Ovary (tissue), 9 donors: Measurements from ENCODE around the gene TP73. TPM values are rescaled to one million over a fixed set of nuclear protein-coding genes. Genes with fewer than 3 reads are reported as not detected.

ENCODE experiments used
- DNase-seq, 5 donors: peaks; one replicate each; pipeline ENCODE4 v3.0.0-alpha.2; 2019 to 2020
- H3K27ac ChIP-seq, 2 donors: fragments of 200-600 bp; one replicate each; pipeline versions ENCODE4 v1.5.1 to v1.8.0; 2019 to 2022
- H3K27me3 ChIP-seq: fragments of 200-600 bp; one replicate; pipeline ENCODE4 v1.8.0; 2022
- H3K36me3 ChIP-seq: fragments of 200-600 bp; sonication (generic); one replicate; pipeline ENCODE4 v1.5.1; 2019
- H3K4me1 ChIP-seq: one replicate; pipeline ENCODE4 v1.8.1; 2013; ENCODE audit warnings: mild to moderate bottlenecking, moderate library complexity; ENCODE audit not compliant: insufficient read depth
- H3K4me3 ChIP-seq: fragments of 200-600 bp; sonication (generic); one replicate; pipeline ENCODE4 v1.5.1; 2017
- H3K9me3 ChIP-seq, 2 donors: fragments of 200-600 bp in 1 of 2; sonication (generic) in 1 of 2; one replicate each; pipeline versions ENCODE4 v1.5.1 to v1.8.1; 2013 to 2019; ENCODE audit warnings: mild to moderate bottlenecking in 1 of 2, moderate library complexity in 1 of 2
- EP300 ChIP-seq: sonication (generic); formaldehyde crosslinking; IDR thresholded peaks from one replicate; pipeline ENCODE4 v1.6.1; 2017; ENCODE audit warnings: antibody characterized with exemption
- POLR2A ChIP-seq: fragments of 450-650 bp; IDR thresholded peaks from one replicate; pipeline ENCODE4 v1.6.1; 2017; ENCODE audit warnings: antibody characterized with exemption, mild to moderate bottlenecking, moderate library complexity
- WGBS, 3 donors: extraction: QIAGEN DNeasy Blood & Tissue Kit in 1 of 3; methylation state at CpG; one replicate each; pipeline versions ENCODE4 v1.1.5 to v1.1.7; 2013 to 2017; 5-methylcytosine and 5-hydroxymethylcytosine counted together
- intact Hi-C, 4 donors: fragments of 100-400 bp; cut with DNase I; formaldehyde crosslinking; loops; one replicate each; pipeline versions ENCODE4 v1.11.0 to v1.15.1; 2022 to 2023
- polyA plus RNA-seq, 2 donors: library from polyadenylated mRNA; stranded (reverse); fragments of 200-250 nt in 1 of 2; fragments of 350-450 nt in 1 of 2; fragmentation: Illumina TruSeq in 1 of 2; extraction: RNeasy Lipid Tissue Mini Kit (QIAGEN cat#74804) in 1 of 2; gene quantifications; one replicate each; pipeline ENCODE4 v1.2.3, GENCODE V29; 2013 to 2014
- total RNA-seq, 7 donors: library from RNA; depleted of rRNA in 2 of 7; stranded (reverse); fragments of >200 nt in 2 of 7; fragmentation: NEBNext Ultra II Directional in 3 of 7; extraction: Animal tissue kit (Norgen Biotek cat#: 25700) in 3 of 7; gene quantifications; one replicate each; pipeline versions ENCODE4 v1.1.0 to v1.2.4, GENCODE V29; 2016 to 2023
- TF ChIP-seq, protein P1 (sequence below), 3 donors: fragments of 450-650 bp in 2 of 3; fragments of 200-600 bp in 1 of 3; IDR thresholded peaks; one replicate each; pipeline versions ENCODE4 v1.5.1 to v1.8.0; 2016 to 2022; ENCODE audit warnings: antibody characterized with exemption in 3 of 3, mild to moderate bottlenecking in 1 of 3
- donor health status: DM: no; HTN: no; CAD: no; lungs with moderate emphysema.
- donor health status: DM: no; HTN: no; CAD: no.
- donor health status: Bipolar disorder and iron deficiency.
- donor health status: DM: yes; HTN: yes; CAD: no.
- donor health status: DM: no; HTN: no; CAD: no.
- donor health status: DM: yes; HTN: yes; CAD: no.

The TP73 gene
- total and polyA plus RNA-seq, 9 donors, result 0.03 to 7.5 (median 0.42) TPM

DNA sequence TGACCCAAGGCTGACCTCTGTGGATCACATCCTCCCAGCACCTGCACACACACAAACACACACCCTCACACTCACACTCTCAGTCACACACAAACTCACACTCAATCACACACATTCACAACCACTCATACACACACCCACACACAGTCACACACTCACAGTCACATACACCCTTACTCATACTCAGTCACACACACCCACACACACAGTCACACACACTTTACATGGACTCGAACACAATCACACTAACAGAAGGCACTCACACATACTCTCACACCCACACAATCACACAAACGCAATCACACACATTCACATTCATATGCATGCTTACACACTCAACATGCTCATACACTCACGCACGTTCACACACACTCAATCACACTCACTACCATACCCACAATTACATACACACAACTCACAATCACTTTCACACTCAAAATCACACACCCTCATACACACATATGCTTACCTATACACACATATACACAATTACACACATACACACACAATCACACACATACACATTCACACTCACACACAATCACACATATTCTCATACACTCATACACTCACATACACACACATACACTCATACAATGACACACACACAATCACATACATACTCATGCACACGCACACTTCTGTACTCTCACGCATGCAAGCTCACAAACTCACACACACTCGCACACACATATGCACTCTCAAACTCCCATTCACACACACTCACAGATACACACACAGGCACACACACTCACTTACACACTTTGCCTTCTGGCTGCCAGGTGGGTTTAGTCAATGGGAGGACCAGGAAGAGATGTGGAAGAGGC lies 47.1 kb upstream of the TP73 start:
- intact Hi-C loops, result no loop called here
- no peak overlapping the region for H3K27ac ChIP-seq
- DNase-seq, result no peak
- no peaks in the 10 kb centered on the region for H3K9me3 ChIP-seq
- H3K36me3 ChIP-seq, result no peaks in the 10 kb centered on the region
- WGBS, 3 donors, result 83 to 96% (median 88%) methylated on average over 7 of the region's 7 CpGs
- H3K4me1 ChIP-seq, result no peaks in the 10 kb centered on the region
- no peaks in the 10 kb centered on the region for H3K27me3 ChIP-seq
- H3K4me3 ChIP-seq, result no peak overlapping the region
- TF ChIP-seq EP300 (no peak), POLR2A (no peak)
- TF ChIP-seq, protein P1, sequence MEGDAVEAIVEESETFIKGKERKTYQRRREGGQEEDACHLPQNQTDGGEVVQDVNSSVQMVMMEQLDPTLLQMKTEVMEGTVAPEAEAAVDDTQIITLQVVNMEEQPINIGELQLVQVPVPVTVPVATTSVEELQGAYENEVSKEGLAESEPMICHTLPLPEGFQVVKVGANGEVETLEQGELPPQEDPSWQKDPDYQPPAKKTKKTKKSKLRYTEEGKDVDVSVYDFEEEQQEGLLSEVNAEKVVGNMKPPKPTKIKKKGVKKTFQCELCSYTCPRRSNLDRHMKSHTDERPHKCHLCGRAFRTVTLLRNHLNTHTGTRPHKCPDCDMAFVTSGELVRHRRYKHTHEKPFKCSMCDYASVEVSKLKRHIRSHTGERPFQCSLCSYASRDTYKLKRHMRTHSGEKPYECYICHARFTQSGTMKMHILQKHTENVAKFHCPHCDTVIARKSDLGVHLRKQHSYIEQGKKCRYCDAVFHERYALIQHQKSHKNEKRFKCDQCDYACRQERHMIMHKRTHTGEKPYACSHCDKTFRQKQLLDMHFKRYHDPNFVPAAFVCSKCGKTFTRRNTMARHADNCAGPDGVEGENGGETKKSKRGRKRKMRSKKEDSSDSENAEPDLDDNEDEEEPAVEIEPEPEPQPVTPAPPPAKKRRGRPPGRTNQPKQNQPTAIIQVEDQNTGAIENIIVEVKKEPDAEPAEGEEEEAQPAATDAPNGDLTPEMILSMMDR (IDR thresholded peaks at IDR 0.05), result no peak

DNA sequence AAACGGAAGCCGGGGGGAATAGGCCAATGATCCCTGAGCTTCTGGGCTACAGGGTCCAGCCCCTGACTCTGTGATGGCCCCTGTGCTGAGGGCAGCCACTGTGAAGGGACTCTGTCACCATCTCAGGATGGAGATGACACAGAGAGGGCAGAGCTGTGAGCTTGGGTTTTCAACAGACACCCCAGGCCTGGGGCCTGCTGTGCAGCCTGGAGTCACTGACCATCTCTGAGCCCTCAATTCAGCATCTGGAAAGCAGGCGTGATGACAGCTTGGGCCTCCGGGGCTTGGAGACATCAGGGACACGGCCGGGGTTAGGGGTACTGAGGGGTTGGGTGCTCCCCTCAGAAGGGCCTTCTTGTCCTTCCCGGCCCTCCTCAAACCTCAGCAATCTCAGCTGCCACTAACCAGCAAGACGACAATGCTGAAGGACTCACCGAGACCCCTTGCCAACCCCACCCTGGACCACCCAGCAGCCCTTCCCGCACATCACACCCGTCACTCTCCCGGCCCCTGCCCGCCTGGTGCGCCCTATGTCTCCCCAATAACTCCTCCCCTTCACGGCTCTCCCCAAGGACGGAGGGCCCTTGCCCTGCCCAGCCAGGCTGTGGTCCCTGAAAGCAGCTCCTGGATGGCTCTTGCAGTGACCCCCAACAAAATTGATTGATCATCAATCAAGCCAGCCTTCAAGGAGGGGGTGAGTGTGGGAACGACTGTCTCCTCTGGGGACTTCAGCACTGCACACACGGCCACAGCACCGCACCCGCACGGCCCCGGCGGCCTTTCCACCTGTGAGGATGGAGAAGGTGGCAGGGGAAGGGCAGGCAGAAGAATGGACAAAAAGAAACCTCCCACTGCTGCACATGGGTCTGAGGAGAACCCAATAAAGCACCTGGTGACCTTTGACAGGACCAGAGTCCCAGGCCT lies 45.3 kb upstream of the TP73 start:
- Histone ChIP-seq H3K4me3 (no peak overlapping the region), H3K4me1 (peaks cover 4% of the 10 kb centered on the region), H3K27ac (no peak overlapping the region), H3K27me3 (no peaks in the 10 kb centered on the region), H3K9me3 (no peaks in the 10 kb centered on the region), H3K36me3 (no peaks in the 10 kb centered on the region)
- WGBS, 3 donors, result 83 to 86% (median 84%) methylated on average over 23 of the region's 23 CpGs
- TF ChIP-seq EP300, result no peak
- TF ChIP-seq, protein P1 (IDR thresholded peaks at IDR 0.05), result no peak
- no peak for TF ChIP-seq POLR2A
- DNase-seq, result no peak
- intact Hi-C loops, result no loop called here

DNA sequence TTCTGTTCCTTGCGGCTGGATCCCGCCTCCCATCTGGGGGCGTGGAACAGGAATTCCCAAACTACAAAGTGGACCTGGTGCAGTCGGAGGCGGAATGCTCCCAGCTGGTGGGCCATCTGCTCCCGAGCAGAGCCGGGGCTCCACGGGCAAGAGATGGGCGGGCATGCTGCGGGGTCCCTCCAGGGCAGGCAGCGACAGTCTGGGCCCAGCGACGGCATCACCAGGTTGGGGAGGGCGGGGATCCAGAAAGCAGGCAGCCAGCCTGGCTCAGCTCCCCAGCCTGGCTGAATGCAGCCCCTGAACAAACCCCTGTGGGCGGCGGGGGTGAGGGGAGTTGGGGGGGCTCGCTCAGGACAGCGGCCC lies 44.6 kb upstream of the TP73 start:
- no peaks in the 10 kb centered on the region for H3K9me3 ChIP-seq
- H3K27ac ChIP-seq, result no peak overlapping the region
- no peaks in the 10 kb centered on the region for H3K27me3 ChIP-seq
- H3K36me3 ChIP-seq, result no peaks in the 10 kb centered on the region
- DNase-seq, result no peak
- peaks cover 4% of the 10 kb centered on the region for H3K4me1 ChIP-seq
- TF ChIP-seq, protein P1 (IDR thresholded peaks at IDR 0.05), result no peak
- TF ChIP-seq EP300 (no peak), POLR2A (no peak)
- WGBS, 3 donors, result 70 to 82% (median 76%) methylated on average over 18 of the region's 18 CpGs
- intact Hi-C loops, result no loop called here
- H3K4me3 ChIP-seq, result no peak overlapping the region

DNA sequence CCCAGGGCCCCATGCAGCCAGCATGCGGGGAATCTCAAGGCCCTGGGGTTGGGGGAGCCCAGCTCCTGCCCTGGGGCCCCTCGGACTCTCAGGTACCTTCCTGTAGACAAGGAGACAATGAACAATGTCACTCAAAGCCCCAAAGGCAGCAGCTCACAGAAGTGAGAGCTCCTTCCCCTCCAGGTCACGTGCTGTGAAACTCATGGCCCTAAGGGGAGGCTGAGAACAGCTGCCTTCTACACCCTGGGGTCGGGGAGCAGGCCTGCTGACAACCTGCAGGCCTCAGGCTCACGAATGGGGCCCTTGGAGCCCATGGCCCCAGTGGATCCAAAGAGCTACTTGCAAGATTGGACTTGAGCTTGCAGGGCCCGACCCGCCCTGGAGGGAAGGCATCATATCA lies 44.2 kb upstream of the TP73 start:
- Histone ChIP-seq H3K9me3 (no peaks in the 10 kb centered on the region), H3K36me3 (no peaks in the 10 kb centered on the region), H3K4me3 (no peak overlapping the region), H3K27me3 (no peaks in the 10 kb centered on the region), H3K4me1 (peaks cover 4% of the 10 kb centered on the region), H3K27ac (no peak overlapping the region)
- WGBS, 3 donors, result 90 to 95% (median 91%) methylated on average over 7 of the region's 7 CpGs
- no peak for DNase-seq
- TF ChIP-seq EP300, result no peak
- TF ChIP-seq POLR2A, result no peak
- TF ChIP-seq, protein P1 (IDR thresholded peaks at IDR 0.05), result no peak
- intact Hi-C loops, result no loop called here
